ENCODE data around the gene TPST2.

The TPST2 gene

DNA sequence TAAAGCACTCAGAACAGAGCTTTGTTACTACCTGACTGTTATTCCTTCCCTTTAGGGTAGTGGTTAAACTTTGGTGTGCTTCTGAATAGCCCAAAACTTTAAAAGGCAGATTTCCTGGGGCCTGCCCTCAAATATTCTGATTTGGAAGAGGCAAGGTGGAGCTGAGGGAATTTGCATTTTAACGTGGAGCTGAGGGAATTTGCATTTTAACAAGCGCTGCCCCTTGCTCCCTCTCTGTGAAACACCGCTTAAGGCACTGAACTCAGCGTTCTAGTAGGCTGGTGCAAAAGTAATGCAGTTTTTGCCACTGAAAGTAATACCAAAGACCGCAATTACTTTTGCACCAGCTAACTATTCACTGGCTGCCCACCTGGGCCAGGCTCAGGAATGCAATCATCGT is 35.0 kb downstream of the TPST2 start:
- H3K4me3 ChIP-seq = no peak overlapping the region
- no peaks in the 10 kb centered on the region for H3K9me3 ChIP-seq
- peaks cover 0 to 17% (median 14%) of the 10 kb centered on the region in 4 donors for H3K4me1 ChIP-seq
- no peak overlapping the region for H3K27ac ChIP-seq
- DNase-seq = no peak
- TF ChIP-seq, protein P1, sequence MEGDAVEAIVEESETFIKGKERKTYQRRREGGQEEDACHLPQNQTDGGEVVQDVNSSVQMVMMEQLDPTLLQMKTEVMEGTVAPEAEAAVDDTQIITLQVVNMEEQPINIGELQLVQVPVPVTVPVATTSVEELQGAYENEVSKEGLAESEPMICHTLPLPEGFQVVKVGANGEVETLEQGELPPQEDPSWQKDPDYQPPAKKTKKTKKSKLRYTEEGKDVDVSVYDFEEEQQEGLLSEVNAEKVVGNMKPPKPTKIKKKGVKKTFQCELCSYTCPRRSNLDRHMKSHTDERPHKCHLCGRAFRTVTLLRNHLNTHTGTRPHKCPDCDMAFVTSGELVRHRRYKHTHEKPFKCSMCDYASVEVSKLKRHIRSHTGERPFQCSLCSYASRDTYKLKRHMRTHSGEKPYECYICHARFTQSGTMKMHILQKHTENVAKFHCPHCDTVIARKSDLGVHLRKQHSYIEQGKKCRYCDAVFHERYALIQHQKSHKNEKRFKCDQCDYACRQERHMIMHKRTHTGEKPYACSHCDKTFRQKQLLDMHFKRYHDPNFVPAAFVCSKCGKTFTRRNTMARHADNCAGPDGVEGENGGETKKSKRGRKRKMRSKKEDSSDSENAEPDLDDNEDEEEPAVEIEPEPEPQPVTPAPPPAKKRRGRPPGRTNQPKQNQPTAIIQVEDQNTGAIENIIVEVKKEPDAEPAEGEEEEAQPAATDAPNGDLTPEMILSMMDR (IDR thresholded peaks at IDR 0.05) = no peak
- H3K36me3 ChIP-seq = no peaks in the 10 kb centered on the region
- intact Hi-C loops (cut with DNase I; ENCODE audit: low total_unique reads) = no loop called here
- no peaks in the 10 kb centered on the region for H3K27me3 ChIP-seq

DNA sequence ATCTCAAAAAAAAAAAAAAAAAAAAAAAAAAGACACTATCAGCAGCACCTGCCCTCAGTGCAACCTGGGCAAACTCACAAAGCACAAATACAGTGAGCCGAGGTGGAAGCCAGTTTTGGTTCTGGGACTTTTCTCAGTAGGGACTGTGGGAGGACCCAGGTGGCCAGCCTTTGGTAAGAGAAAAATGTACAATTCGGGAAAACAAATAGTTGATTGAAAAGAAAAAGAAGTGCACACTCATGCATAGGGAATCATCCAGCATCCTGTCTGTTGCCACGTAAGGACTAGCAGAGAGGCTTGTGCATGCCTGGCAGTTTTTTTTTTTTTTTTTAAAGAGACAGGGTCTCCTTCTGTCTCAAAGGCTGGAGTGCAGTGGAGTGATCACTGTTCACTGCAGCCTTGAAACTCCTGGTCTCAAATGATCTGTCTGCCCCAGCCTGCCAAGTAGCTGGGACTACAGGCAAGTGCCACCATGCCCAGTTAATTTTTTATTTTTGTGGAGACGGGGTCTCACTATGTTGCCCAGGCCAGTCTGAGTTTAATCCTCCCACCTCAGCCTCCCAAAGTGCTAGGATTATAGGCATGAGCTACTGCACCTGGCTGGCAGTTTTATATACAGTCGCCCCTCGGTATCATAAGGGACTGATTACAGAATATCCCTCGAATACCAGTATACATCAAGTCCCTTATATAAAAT is 36.7 kb downstream of the TPST2 start:
- intact Hi-C loops (cut with DNase I; ENCODE audit: low total_unique reads) = no loop called here
- no peaks in the 10 kb centered on the region for H3K27me3 ChIP-seq
- no peak overlapping the region for H3K27ac ChIP-seq
- no peaks in the 10 kb centered on the region for H3K9me3 ChIP-seq
- no peak overlapping the region for H3K4me3 ChIP-seq
- H3K4me1 ChIP-seq = peaks cover 0 to 19% (median 14%) of the 10 kb centered on the region in 4 donors
- TF ChIP-seq, protein P1 (IDR thresholded peaks at IDR 0.05) = no peak
- H3K36me3 ChIP-seq = no peaks in the 10 kb centered on the region
- DNase-seq = no peak

DNA sequence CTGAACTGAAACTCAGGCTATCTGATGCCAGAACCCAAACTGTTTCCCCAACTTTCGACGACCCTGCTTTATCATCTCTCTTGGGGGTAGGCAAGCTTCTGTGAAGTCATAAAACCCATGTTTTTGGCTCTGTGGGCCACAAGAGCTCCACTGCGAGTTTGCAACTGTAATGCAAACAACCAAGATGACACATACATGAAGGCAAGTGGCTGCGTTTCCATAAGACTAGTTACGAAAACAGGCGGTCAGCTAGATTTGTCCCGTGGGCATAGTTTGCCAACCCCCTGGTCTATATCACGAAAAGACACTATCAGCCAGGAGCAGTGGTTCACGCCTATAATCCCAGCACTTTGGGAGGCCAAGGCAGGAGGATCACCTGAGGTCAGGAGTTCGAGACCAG is 37.5 kb downstream of the TPST2 start:
- Histone ChIP-seq H3K27me3 (no peaks in the 10 kb centered on the region), H3K27ac (no peak overlapping the region), H3K4me3 (no peak overlapping the region), H3K4me1 (peaks cover 0 to 19% (median 14%) of the 10 kb centered on the region in 4 donors), H3K36me3 (no peaks in the 10 kb centered on the region), H3K9me3 (no peaks in the 10 kb centered on the region)
- no peak for DNase-seq
- intact Hi-C loops (cut with DNase I; ENCODE audit: low total_unique reads) = no loop called here
- TF ChIP-seq, protein P1 (IDR thresholded peaks at IDR 0.05) = no peak

DNA sequence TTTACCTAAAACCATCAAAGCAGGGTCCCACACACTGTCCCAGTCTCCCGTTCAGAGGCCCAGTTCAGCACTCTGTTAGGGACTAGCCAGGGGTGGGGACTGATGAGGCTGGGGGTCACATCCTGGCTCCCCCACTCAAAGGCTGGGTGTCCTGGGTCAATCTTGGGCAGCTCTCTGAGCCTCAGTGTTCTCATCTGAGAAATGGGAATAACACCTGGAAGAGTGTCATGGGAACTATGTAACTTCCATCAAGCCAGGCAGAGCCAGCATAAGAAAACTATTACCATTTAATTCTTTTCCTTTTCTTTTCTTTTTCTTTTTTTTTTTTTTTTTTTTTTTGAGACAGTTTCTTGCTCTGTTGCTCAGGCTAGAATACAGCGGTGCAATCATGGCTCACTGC is 38.4 kb downstream of the TPST2 start:
- Histone ChIP-seq H3K9me3 (no peaks in the 10 kb centered on the region), H3K27ac (peak overlapping the region; percentile 36 to 73), H3K36me3 (no peaks in the 10 kb centered on the region), H3K27me3 (no peaks in the 10 kb centered on the region), H3K4me3 (no peak overlapping the region), H3K4me1 (peaks cover 0 to 19% (median 14%) of the 10 kb centered on the region in 4 donors)
- TF ChIP-seq, protein P1 (IDR thresholded peaks at IDR 0.05) = no peak
- DNase-seq = no peak
- intact Hi-C loops (cut with DNase I; ENCODE audit: low total_unique reads) = no loop called here

DNA sequence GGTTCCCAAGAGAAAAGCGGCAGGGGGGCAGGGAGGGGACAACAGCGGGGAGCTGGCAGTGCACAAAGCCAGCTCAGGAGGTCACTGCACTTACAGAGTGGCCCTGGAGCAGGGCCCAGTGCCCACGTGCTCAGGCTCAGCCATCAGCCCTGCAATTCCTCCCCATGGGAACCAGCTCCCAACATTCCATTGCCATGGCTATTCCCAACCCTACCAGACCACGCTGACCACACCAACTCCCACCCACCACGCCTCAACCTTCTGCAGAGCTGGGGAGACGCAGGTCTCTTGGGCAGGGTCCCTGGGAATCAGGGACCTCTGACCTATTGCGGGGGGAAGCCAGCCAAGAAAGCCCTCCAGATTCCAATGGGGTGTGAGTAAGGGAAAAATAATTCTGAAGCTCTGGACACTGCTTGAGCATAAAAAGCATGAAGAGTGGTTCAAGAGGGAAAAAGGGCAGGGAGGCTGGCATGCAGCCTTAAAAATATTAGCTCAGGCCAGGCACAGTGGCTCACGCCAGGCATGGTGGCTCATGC is 39.4 kb downstream of the TPST2 start:
- H3K9me3 ChIP-seq = no peaks in the 10 kb centered on the region
- DNase-seq = peak; percentile 52 to 87
- peaks cover 0 to 19% (median 14%) of the 10 kb centered on the region in 4 donors for H3K4me1 ChIP-seq
- no peak overlapping the region for H3K4me3 ChIP-seq
- intact Hi-C loops (cut with DNase I; ENCODE audit: low total_unique reads) = no loop called here
- H3K36me3 ChIP-seq = no peaks in the 10 kb centered on the region
- TF ChIP-seq, protein P1 (IDR thresholded peaks at IDR 0.05) = no peak
- no peaks in the 10 kb centered on the region for H3K27me3 ChIP-seq
- peak overlapping the region; percentile 36 to 73 for H3K27ac ChIP-seq

Data from tibial artery (tissue), 4 donors.